ENCODE results near the gene CFAP54. TPM values are rescaled to one million over a fixed set of nuclear protein-coding genes. Genes with fewer than 3 reads are reported as not detected.

Gene CFAP54
- polyA plus RNA-seq, 3 donors = not detected

DNA sequence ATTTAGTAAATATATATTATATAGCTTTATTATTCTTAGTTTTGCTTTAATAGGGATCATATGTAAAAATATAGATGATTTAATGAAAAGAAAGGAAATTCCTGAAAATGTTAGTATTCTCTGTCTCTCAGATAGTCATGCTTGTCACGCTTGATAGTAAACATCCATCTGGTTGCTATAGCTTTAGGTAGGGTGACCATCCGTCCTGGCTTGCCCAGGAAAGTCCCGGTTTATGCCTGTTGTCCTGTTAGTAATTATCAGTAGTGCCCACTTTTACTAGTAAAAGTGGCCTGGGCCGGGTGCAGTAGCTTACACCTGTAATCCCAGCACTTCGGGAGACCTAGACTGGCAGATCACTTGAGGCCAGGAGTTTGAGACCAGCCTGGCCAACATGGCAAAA is 23.8 kb downstream of the CFAP54 start:
- intact Hi-C loops (cut with micrococcal nuclease) = loop anchor here (5.0 to 10.0 kb wide), 2 partner anchors 298 to 451 kb away; no protein-coding TSS in a partner anchor

DNA sequence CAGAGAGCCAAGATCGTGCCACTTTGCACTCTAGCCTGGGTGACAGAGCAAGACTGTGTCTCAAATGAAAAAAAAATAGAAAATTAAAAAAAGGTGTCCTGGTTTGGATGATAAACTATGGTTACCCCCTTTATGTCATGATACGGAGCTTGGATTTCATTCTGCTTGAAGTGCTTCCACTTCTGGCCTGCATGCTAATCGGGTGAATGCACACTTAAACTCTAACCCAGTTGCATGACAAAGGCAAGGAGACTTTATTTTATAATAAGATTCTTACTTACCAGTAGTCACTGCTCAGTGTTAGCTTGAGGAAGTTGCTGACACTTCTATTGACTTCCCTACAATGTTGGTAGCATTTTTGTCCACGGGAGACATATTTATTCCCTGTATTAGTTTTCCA is 24.3 kb downstream of the CFAP54 start:
- H3K27me3 ChIP-seq (ENCODE audit: control insufficient read depth in 2 of 2, insufficient read depth in 2 of 2, low read length in 2 of 2) = no peaks in the 10 kb centered on the region
- H4K20me1 ChIP-seq (ENCODE audit: insufficient read depth, low read length) = no peaks in the 10 kb centered on the region
- TF ChIP-seq, protein P1, sequence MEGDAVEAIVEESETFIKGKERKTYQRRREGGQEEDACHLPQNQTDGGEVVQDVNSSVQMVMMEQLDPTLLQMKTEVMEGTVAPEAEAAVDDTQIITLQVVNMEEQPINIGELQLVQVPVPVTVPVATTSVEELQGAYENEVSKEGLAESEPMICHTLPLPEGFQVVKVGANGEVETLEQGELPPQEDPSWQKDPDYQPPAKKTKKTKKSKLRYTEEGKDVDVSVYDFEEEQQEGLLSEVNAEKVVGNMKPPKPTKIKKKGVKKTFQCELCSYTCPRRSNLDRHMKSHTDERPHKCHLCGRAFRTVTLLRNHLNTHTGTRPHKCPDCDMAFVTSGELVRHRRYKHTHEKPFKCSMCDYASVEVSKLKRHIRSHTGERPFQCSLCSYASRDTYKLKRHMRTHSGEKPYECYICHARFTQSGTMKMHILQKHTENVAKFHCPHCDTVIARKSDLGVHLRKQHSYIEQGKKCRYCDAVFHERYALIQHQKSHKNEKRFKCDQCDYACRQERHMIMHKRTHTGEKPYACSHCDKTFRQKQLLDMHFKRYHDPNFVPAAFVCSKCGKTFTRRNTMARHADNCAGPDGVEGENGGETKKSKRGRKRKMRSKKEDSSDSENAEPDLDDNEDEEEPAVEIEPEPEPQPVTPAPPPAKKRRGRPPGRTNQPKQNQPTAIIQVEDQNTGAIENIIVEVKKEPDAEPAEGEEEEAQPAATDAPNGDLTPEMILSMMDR (IDR thresholded peaks at IDR 0.05) = no peak
- H3K36me3 Mint-ChIP-seq = no peaks in the 10 kb centered on the region
- H3K4me2 ChIP-seq (replicated peaks; ENCODE audit: extremely low read depth, low read length, poor library complexity, severe bottlenecking) = no peak overlapping the region
- H3K27ac Mint-ChIP-seq = no peak overlapping the region
- no peak overlapping the region for H3K4me3 ChIP-seq (replicated peaks in 1 of 3; ENCODE audit: low read depth in 2 of 3, low read length in 3 of 3)
- no peaks in the 10 kb centered on the region for H3K27me3 Mint-ChIP-seq (ENCODE audit: low read depth in 3 of 3)
- no peaks in the 10 kb centered on the region for H3K4me1 Mint-ChIP-seq
- H2AFZ ChIP-seq (ENCODE audit: insufficient read depth, low read depth, low read length, poor library complexity, severe bottlenecking) = no peak overlapping the region
- H3K79me2 ChIP-seq (ENCODE audit: insufficient read depth, low read length) = no peaks in the 10 kb centered on the region
- no peaks in the 10 kb centered on the region for H3K9me3 ChIP-seq (replicated peaks in 1 of 2; ENCODE audit: control insufficient read depth in 1 of 2, insufficient read depth in 1 of 2, low read length in 2 of 2)
- intact Hi-C loops (cut with micrococcal nuclease) = loop anchor here (5.0 to 10.0 kb wide), 2 partner anchors 299 to 451 kb away; no protein-coding TSS in a partner anchor
- H3K36me3 ChIP-seq (replicated peaks in 1 of 2; ENCODE audit: control insufficient read depth in 1 of 2, insufficient read depth in 2 of 2, low read length in 2 of 2) = no peaks in the 10 kb centered on the region
- WGBS (ENCODE audit: insufficient coverage) = no CpG with 5 or more reads among the region's 4 CpGs
- no peak overlapping the region for H3K9ac ChIP-seq (ENCODE audit: insufficient read depth, low read length, poor library complexity, severe bottlenecking)
- no peaks in the 10 kb centered on the region for H3K4me1 ChIP-seq (ENCODE audit: control insufficient read depth in 1 of 2, insufficient read depth in 2 of 2, low read length in 2 of 2)
- no peak overlapping the region for H3K27ac ChIP-seq (ENCODE audit: low read depth in 1 of 2, low read length in 2 of 2)
- H3K9me3 Mint-ChIP-seq = peaks cover 0 to 1% (median 0%) of the 10 kb centered on the region in 7 donors
- DNase-seq = no peak
- H3K4me3 Mint-ChIP-seq = no peak overlapping the region

More for the DNA sequence above, 23.8 kb downstream of the CFAP54 start:
- H3K4me3 ChIP-seq (replicated peaks in 1 of 3; ENCODE audit: low read depth in 2 of 3, low read length in 3 of 3) = no peak overlapping the region
- WGBS (ENCODE audit: insufficient coverage) = 100% methylated on average over 3 of the region's 5 CpGs
- no peak overlapping the region for H3K27ac ChIP-seq (ENCODE audit: low read depth in 1 of 2, low read length in 2 of 2)
- H3K27me3 ChIP-seq (ENCODE audit: control insufficient read depth in 2 of 2, insufficient read depth in 2 of 2, low read length in 2 of 2) = no peaks in the 10 kb centered on the region
- H4K20me1 ChIP-seq (ENCODE audit: insufficient read depth, low read length) = no peaks in the 10 kb centered on the region
- no peak overlapping the region for H3K9ac ChIP-seq (ENCODE audit: insufficient read depth, low read length, poor library complexity, severe bottlenecking)
- no peak for DNase-seq
- H3K27ac Mint-ChIP-seq = no peak overlapping the region
- H3K9me3 Mint-ChIP-seq = peaks cover 0 to 1% (median 0%) of the 10 kb centered on the region in 7 donors
- no peaks in the 10 kb centered on the region for H3K36me3 ChIP-seq (replicated peaks in 1 of 2; ENCODE audit: control insufficient read depth in 1 of 2, insufficient read depth in 2 of 2, low read length in 2 of 2)
- H3K79me2 ChIP-seq (ENCODE audit: insufficient read depth, low read length) = no peaks in the 10 kb centered on the region
- H3K36me3 Mint-ChIP-seq = no peaks in the 10 kb centered on the region
- no peaks in the 10 kb centered on the region for H3K9me3 ChIP-seq (replicated peaks in 1 of 2; ENCODE audit: control insufficient read depth in 1 of 2, insufficient read depth in 1 of 2, low read length in 2 of 2)
- no peak overlapping the region for H3K4me3 Mint-ChIP-seq
- no peaks in the 10 kb centered on the region for H3K4me1 Mint-ChIP-seq
- H3K4me2 ChIP-seq (replicated peaks; ENCODE audit: extremely low read depth, low read length, poor library complexity, severe bottlenecking) = no peak overlapping the region
- H2AFZ ChIP-seq (ENCODE audit: insufficient read depth, low read depth, low read length, poor library complexity, severe bottlenecking) = no peak overlapping the region
- peaks cover 0 to 1% (median 0%) of the 10 kb centered on the region in 3 donors for H3K27me3 Mint-ChIP-seq (ENCODE audit: low read depth in 3 of 3)
- TF ChIP-seq, protein P1 (IDR thresholded peaks at IDR 0.05) = no peak
- H3K4me1 ChIP-seq (ENCODE audit: control insufficient read depth in 1 of 2, insufficient read depth in 2 of 2, low read length in 2 of 2) = no peaks in the 10 kb centered on the region

All from CD14-positive monocyte (primary cell).